GM23338 (cell line): ENCODE results near the gene NEURL1B. TPM values are rescaled to one million over a fixed set of nuclear protein-coding genes. Genes with fewer than 3 reads are reported as not detected.

Experiments used
- ATAC-seq: fragments of 200-7000 bp; cut with Tn5 transposase; 3 replicates; pipeline ENCODE4 v1.9.1; 2020
- DNase-seq: peaks from one replicate; pipeline ENCODE4 v3.0.0-alpha.2; 2015; ENCODE audit warnings: low spot score
- H2AFZ ChIP-seq: fragments of 200-600 bp; sonication (generic); 2 replicates; pipeline ENCODE4 v1.8.0; 2016; ENCODE audit warnings: antibody characterized with exemption, mild to moderate bottlenecking, moderate library complexity
- H3F3A ChIP-seq: fragments of 200-600 bp; sonication (generic); replicated peaks from 2 replicates; pipeline ENCODE4 v1.8.0; 2017; ENCODE audit warnings: antibody characterized with exemption, mixed run types, low read depth
- H3K27ac ChIP-seq: fragments of 200-600 bp; sonication (generic); 2 replicates; pipeline ENCODE4 v1.6.1; 2016; ENCODE audit warnings: low read depth
- H3K27me3 ChIP-seq: fragments of 200-600 bp; sonication (generic); 2 replicates; pipeline ENCODE4 v1.8.0; 2016; ENCODE audit warnings: mild to moderate bottlenecking, mixed run types, moderate library complexity; ENCODE audit not compliant: insufficient read depth
- H3K36me3 ChIP-seq: fragments of 200-600 bp; sonication (generic); 2 replicates; pipeline ENCODE4 v1.8.0; 2016; ENCODE audit warnings: mild to moderate bottlenecking; ENCODE audit not compliant: insufficient read depth
- H3K4me1 ChIP-seq: fragments of 200-600 bp; sonication (generic); 2 replicates; pipeline ENCODE4 v1.8.0; 2016; ENCODE audit warnings: mild to moderate bottlenecking, moderate library complexity; ENCODE audit not compliant: insufficient read depth
- H3K4me2 ChIP-seq: fragments of 200-600 bp; sonication (generic); 2 replicates; pipeline ENCODE4 v1.7.1; 2017; ENCODE audit warnings: mixed run types
- H3K4me3 ChIP-seq: fragments of 200-600 bp; sonication (generic); 2 replicates; pipeline ENCODE4 v1.6.1; 2016; ENCODE audit warnings: mixed run types
- H3K79me2 ChIP-seq: fragments of 200-600 bp; sonication (generic); replicated peaks from 2 replicates; pipeline ENCODE4 v1.8.0; 2017; ENCODE audit warnings: mild to moderate bottlenecking; ENCODE audit not compliant: insufficient read depth
- H3K9me2 ChIP-seq: fragments of 200-600 bp; sonication (generic); 2 replicates; pipeline ENCODE4 v1.8.0; 2017; ENCODE audit not compliant: insufficient read depth
- H4K20me1 ChIP-seq: fragments of 200-600 bp; sonication (generic); replicated peaks from 2 replicates; pipeline ENCODE4 v1.8.0; 2017; ENCODE audit warnings: mild to moderate bottlenecking; ENCODE audit not compliant: insufficient read depth
- H3K27ac Mint-ChIP-seq: 2 replicates; pipeline ENCODE4 v1.8.0; 2020; ENCODE audit warnings: inconsistent platforms, mild to moderate bottlenecking, moderate library complexity, mixed read lengths
- H3K27me3 Mint-ChIP-seq: 3 replicates; pipeline ENCODE4 v1.8.0; 2022; ENCODE audit warnings: low read depth, mild to moderate bottlenecking, moderate library complexity, mixed read lengths, inconsistent platforms; ENCODE audit not compliant: insufficient read depth, poor library complexity
- H3K36me3 Mint-ChIP-seq: 3 replicates; pipeline ENCODE4 v1.8.0; 2021; ENCODE audit warnings: low read depth, mild to moderate bottlenecking, inconsistent platforms, moderate library complexity, mixed read lengths
- H3K4me1 Mint-ChIP-seq: 3 replicates; pipeline ENCODE4 v1.8.0; 2020; ENCODE audit warnings: mild to moderate bottlenecking, inconsistent platforms, mixed read lengths
- H3K4me3 Mint-ChIP-seq: 3 replicates; pipeline ENCODE4 v1.8.0; 2021; ENCODE audit warnings: moderate library complexity, mild to moderate bottlenecking, inconsistent platforms, mixed read lengths
- H3K9me3 Mint-ChIP-seq: 3 replicates; pipeline ENCODE4 v1.8.0; 2020; ENCODE audit warnings: moderate library complexity, mild to moderate bottlenecking, inconsistent platforms, mixed read lengths
- CREB1 ChIP-seq: fragments of 250-450 bp; sonication (Bioruptor Pico); IDR thresholded peaks from 2 replicates; pipeline ENCODE4 v1.5.0; 2020; ENCODE audit warnings: low read depth, mild to moderate bottlenecking, moderate library complexity
- CTCF ChIP-seq, 2 experiments: fragments of 200-600 bp in 1 of 2; sonication (generic) in 1 of 2; conservative IDR thresholded peaks; 2 replicates each; pipeline versions ENCODE4 v1.5.1 to v1.6.1; 2016 to 2017; ENCODE audit warnings: antibody characterized with exemption in 2 of 2, low read depth in 2 of 2, mild to moderate bottlenecking in 2 of 2, moderate library complexity in 1 of 2
- EZH2phosphoT487 ChIP-seq: fragments of 200-600 bp; sonication (generic); IDR thresholded peaks from one replicate; pipeline ENCODE4 v1.8.1; 2018; ENCODE audit warnings: antibody characterized with exemption; ENCODE audit not compliant: unreplicated experiment
- NANOG ChIP-seq: IDR thresholded peaks from 2 replicates; pipeline ENCODE4 v1.6.1; 2016; ENCODE audit warnings: antibody characterized with exemption, borderline replicate concordance
- POLR2AphosphoS5 ChIP-seq: IDR thresholded peaks from 2 replicates; pipeline ENCODE4 v1.6.1; 2016; ENCODE audit warnings: antibody characterized with exemption, low read depth
- STAT1 ChIP-seq: IDR thresholded peaks from one replicate; pipeline ENCODE4 v1.6.1; 2016; ENCODE audit warnings: antibody characterized with exemption; ENCODE audit not compliant: unreplicated experiment
- ZNF114 ChIP-seq: fragments of 250-450 bp; sonication (Bioruptor Pico); IDR thresholded peaks from 2 replicates; pipeline ENCODE4 v1.5.0; 2020; ENCODE audit warnings: mild to moderate bottlenecking, moderate library complexity
- polyA plus RNA-seq: library from polyadenylated mRNA; unstranded; fragments of >200 nt; fragmentation: Nextera tagmentation; extraction: Ambion mirVana; gene quantifications from 2 replicates; pipeline ENCODE4 v1.2.1, GENCODE V29; 2016
- total RNA-seq: library from RNA; depleted of rRNA; stranded (reverse); fragments of >200 nt; shearing (Covaris generic); gene quantifications from 2 replicates; pipeline ENCODE4 v1.2.3, GENCODE V29; 2014
- TF ChIP-seq, protein P1 (sequence below): fragments of 250-450 bp; sonication (Bioruptor Pico); IDR thresholded peaks from 2 replicates; pipeline ENCODE4 v1.5.0; 2020; ENCODE audit warnings: mild to moderate bottlenecking, moderate library complexity

NEURL1B gene
- total and polyA plus RNA-seq, 2 experiments from 2014 or later = 1.9 to 13.3 TPM

GRCh38 chr5:172594431-172594830 is 46.6 kb upstream of the NEURL1B start:
- no peaks in the 10 kb centered on the region for H4K20me1 ChIP-seq
- H3K36me3 ChIP-seq = no peaks in the 10 kb centered on the region
- no peaks in the 10 kb centered on the region for H3K27me3 ChIP-seq
- peak overlapping the region; percentile 71; the same call in 1 of the 2 replicates for H3K27ac Mint-ChIP-seq
- H3K4me1 Mint-ChIP-seq = peaks cover 6% of the 10 kb centered on the region
- no peaks in the 10 kb centered on the region for H3F3A ChIP-seq
- H3K27ac ChIP-seq = no peak overlapping the region
- no peak overlapping the region for H3K4me2 ChIP-seq
- ATAC-seq (no peak), DNase-seq (no peak)
- H3K4me3 ChIP-seq = no peak overlapping the region
- no peaks in the 10 kb centered on the region for H3K36me3 Mint-ChIP-seq
- H3K4me3 Mint-ChIP-seq = no peak overlapping the region
- H2AFZ ChIP-seq = no peak overlapping the region
- H3K79me2 ChIP-seq = no peaks in the 10 kb centered on the region
- H3K27me3 Mint-ChIP-seq = peaks cover 11% of the 10 kb centered on the region
- TF ChIP-seq POLR2AphosphoS5 (no peak), EZH2phosphoT487 (no peak), CTCF (conservative IDR thresholded peaks at IDR 0.05; ENCODE audit: low read depth in 2 of 2) (no peak), ZNF114 (CRISPR knock-in tag) (no peak), NANOG (no peak), CREB1 (CRISPR knock-in tag) (no peak), STAT1 (no peak)
- TF ChIP-seq, protein P1, sequence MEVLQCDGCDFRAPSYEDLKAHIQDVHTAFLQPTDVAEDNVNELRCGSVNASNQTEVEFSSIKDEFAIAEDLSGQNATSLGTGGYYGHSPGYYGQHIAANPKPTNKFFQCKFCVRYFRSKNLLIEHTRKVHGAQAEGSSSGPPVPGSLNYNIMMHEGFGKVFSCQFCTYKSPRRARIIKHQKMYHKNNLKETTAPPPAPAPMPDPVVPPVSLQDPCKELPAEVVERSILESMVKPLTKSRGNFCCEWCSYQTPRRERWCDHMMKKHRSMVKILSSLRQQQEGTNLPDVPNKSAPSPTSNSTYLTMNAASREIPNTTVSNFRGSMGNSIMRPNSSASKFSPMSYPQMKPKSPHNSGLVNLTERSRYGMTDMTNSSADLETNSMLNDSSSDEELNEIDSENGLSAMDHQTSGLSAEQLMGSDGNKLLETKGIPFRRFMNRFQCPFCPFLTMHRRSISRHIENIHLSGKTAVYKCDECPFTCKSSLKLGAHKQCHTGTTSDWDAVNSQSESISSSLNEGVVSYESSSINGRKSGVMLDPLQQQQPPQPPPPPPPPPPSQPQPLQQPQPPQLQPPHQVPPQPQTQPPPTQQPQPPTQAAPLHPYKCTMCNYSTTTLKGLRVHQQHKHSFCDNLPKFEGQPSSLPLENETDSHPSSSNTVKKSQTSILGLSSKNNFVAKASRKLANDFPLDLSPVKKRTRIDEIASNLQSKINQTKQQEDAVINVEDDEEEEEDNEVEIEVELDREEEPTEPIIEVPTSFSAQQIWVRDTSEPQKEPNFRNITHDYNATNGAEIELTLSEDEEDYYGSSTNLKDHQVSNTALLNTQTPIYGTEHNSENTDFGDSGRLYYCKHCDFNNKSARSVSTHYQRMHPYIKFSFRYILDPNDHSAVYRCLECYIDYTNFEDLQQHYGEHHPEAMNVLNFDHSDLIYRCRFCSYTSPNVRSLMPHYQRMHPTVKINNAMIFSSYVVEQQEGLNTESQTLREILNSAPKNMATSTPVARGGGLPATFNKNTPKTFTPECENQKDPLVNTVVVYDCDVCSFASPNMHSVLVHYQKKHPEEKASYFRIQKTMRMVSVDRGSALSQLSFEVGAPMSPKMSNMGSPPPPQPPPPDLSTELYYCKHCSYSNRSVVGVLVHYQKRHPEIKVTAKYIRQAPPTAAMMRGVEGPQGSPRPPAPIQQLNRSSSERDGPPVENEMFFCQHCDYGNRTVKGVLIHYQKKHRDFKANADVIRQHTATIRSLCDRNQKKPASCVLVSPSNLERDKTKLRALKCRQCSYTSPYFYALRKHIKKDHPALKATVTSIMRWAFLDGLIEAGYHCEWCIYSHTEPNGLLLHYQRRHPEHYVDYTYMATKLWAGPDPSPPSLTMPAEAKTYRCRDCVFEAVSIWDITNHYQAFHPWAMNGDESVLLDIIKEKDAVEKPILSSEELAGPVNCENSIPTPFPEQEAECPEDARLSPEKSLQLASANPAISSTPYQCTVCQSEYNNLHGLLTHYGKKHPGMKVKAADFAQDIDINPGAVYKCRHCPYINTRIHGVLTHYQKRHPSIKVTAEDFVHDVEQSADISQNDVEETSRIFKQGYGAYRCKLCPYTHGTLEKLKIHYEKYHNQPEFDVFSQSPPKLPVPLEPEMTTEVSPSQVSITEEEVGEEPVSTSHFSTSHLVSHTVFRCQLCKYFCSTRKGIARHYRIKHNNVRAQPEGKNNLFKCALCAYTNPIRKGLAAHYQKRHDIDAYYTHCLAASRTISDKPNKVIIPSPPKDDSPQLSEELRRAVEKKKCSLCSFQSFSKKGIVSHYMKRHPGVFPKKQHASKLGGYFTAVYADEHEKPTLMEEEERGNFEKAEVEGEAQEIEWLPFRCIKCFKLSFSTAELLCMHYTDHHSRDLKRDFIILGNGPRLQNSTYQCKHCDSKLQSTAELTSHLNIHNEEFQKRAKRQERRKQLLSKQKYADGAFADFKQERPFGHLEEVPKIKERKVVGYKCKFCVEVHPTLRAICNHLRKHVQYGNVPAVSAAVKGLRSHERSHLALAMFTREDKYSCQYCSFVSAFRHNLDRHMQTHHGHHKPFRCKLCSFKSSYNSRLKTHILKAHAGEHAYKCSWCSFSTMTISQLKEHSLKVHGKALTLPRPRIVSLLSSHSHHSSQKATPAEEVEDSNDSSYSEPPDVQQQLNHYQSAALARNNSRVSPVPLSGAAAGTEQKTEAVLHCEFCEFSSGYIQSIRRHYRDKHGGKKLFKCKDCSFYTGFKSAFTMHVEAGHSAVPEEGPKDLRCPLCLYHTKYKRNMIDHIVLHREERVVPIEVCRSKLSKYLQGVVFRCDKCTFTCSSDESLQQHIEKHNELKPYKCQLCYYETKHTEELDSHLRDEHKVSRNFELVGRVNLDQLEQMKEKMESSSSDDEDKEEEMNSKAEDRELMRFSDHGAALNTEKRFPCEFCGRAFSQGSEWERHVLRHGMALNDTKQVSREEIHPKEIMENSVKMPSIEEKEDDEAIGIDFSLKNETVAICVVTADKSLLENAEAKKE (CRISPR knock-in tag) = no peak
- H3K9me2 ChIP-seq = no peaks in the 10 kb centered on the region
- H3K9me3 Mint-ChIP-seq = no peaks in the 10 kb centered on the region
- H3K4me1 ChIP-seq = no peaks in the 10 kb centered on the region
